Measurements from ENCODE around the gene RHOJ.

GRCh38 chr14:63205044-63205575 is 867 bp downstream of the RHOJ start:
- TF ChIP-seq EGR1 (IDR thresholded peaks at IDR 0.05; ENCODE audit: borderline replicate concordance in 1 of 2, low read depth in 2 of 2, low read length in 2 of 2), result no peak
- TF ChIP-seq EP300 (IDR thresholded peaks at IDR 0.05; ENCODE audit: borderline replicate concordance in 1 of 2, control insufficient read depth in 1 of 2, low read depth in 2 of 2, low read length in 2 of 2), result no peak
- no peak for TF ChIP-seq MXI1 (IDR thresholded peaks at IDR 0.05; ENCODE audit: low read depth, low read length)
- no peak for TF ChIP-seq CTCF (IDR thresholded peaks at IDR 0.05 in 2 of 3, conservative IDR thresholded peaks at IDR 0.05 in 1 of 3; ENCODE audit: control insufficient read depth in 2 of 3, extremely low read depth in 1 of 3, insufficient read depth in 1 of 3, low read depth in 3 of 3, low read length in 3 of 3)
- TF ChIP-seq EED (IDR thresholded peaks at IDR 0.05; ENCODE audit: low read depth), result no peak
- TF ChIP-seq HDAC6 (IDR thresholded peaks at IDR 0.05; ENCODE audit: unreplicated experiment), result no peak
- no peak for TF ChIP-seq E2F4 (IDR thresholded peaks at IDR 0.05; ENCODE audit: low read depth, low read length)
- no peak for TF ChIP-seq NKRF (conservative IDR thresholded peaks at IDR 0.05)
- no peak for TF ChIP-seq FOXM1 (IDR thresholded peaks at IDR 0.05; ENCODE audit: low read depth, low read length)
- TF ChIP-seq CREM (IDR thresholded peaks at IDR 0.05; ENCODE audit: low read depth), result no peak
- TF ChIP-seq SIX5 (IDR thresholded peaks at IDR 0.05; ENCODE audit: low read depth, low read length, severe bottlenecking), result no peak
- no peak for TF ChIP-seq POLR2A (IDR thresholded peaks at IDR 0.05; ENCODE audit: low read depth, low read length)
